Endothelial cell of umbilical vein (primary cell): ENCODE data around the gene TNKS2. TPM values are rescaled to one million over a fixed set of nuclear protein-coding genes. Genes with fewer than 3 reads are reported as not detected.

Source experiments
- BruUV-seq: library from RNA; stranded (reverse); fragments of 400-500 nt; replicated peaks from 2 replicates; lab custom pipeline; 2021; lab: Mats Ljungman, UMichigan
- CTCF ChIA-PET: fragments of 300-600, 350-600 bp; sonication (Branson Sonifier 250); formaldehyde crosslinking; loops from one replicate; lab custom pipeline; 2021; ENCODE audit warnings: antibody characterized with exemption, inconsistent platforms; lab: Charles Lee
- POLR2A ChIA-PET: fragments of 300-600, 350-600 bp; sonication (Branson Sonifier 250); formaldehyde crosslinking; loops from one replicate; lab custom pipeline; 2021; ENCODE audit warnings: antibody characterized with exemption, inconsistent platforms; lab: Charles Lee
- DNase-seq: peaks from one replicate; pipeline ENCODE4 v3.0.0-alpha.2; 2011; ENCODE audit warnings: low read depth, low spot score
- FAIRE-seq: peaks from 2 replicates; lab custom pipeline; 2011; peaks lifted over from hg19 to GRCh38; lab: Jason Lieb, UNC
- H2AFZ ChIP-seq: 2 replicates; pipeline ENCODE4 v1.6.0; 2012; ENCODE audit warnings: low read depth, low read length, control low read depth, inconsistent platforms
- H3K27ac ChIP-seq: 2 replicates; pipeline ENCODE4 v1.5.1; 2011; ENCODE audit warnings: low read depth, mild to moderate bottlenecking, control low read depth, low read length, moderate library complexity; ENCODE audit not compliant: insufficient read depth
- H3K27me3 ChIP-seq, 2 experiments: 2 replicates each; pipeline versions ENCODE4 v1.6.0 to v1.6.1; 2011; ENCODE audit warnings: low read length in 2 of 2, mixed read lengths in 1 of 2; ENCODE audit not compliant: control insufficient read depth in 2 of 2, insufficient read depth in 2 of 2
- H3K36me3 ChIP-seq, 2 experiments: 2 replicates in 1 of 2; 3 replicates in 1 of 2; pipeline ENCODE4 v1.5.1; 2011; ENCODE audit warnings: low read length in 2 of 2, mild to moderate bottlenecking in 1 of 2, moderate library complexity in 1 of 2; ENCODE audit not compliant: control insufficient read depth in 2 of 2, insufficient read depth in 2 of 2; ENCODE audit errors: extremely low read depth in 1 of 2
- H3K4me1 ChIP-seq: 3 replicates; pipeline ENCODE4 v1.5.1; 2011; ENCODE audit warnings: mild to moderate bottlenecking, low read length; ENCODE audit not compliant: control insufficient read depth, insufficient read depth; ENCODE audit errors: extremely low read depth
- H3K4me2 ChIP-seq: 2 replicates; pipeline ENCODE4 v1.6.1; 2011; ENCODE audit warnings: low read length, control low read depth, mixed read lengths; ENCODE audit not compliant: insufficient read depth
- H3K4me3 ChIP-seq, 3 experiments: fragments of 200-600 bp in 1 of 3; sonication (generic), shearing (Covaris generic) in 1 of 3; replicated peaks in 1 of 3; 2 replicates each; pipeline ENCODE4 v1.5.1; 2011 to 2016; ENCODE audit warnings: control low read depth in 3 of 3, low read length in 3 of 3, mild to moderate bottlenecking in 2 of 3, inconsistent platforms in 1 of 3, low read depth in 1 of 3, moderate library complexity in 1 of 3; ENCODE audit not compliant: insufficient read depth in 1 of 3
- H3K79me2 ChIP-seq: 2 replicates; pipeline ENCODE4 v1.6.0; 2012; ENCODE audit warnings: low read length, inconsistent platforms; ENCODE audit not compliant: control insufficient read depth, insufficient read depth
- H3K9ac ChIP-seq: replicated peaks from 2 replicates; pipeline ENCODE3; 2011; ENCODE audit warnings: low read length, control low read depth; ENCODE audit not compliant: insufficient read depth; ENCODE audit errors: extremely low read depth
- H3K9me1 ChIP-seq: replicated peaks from 3 replicates; pipeline ENCODE4 v1.6.0; 2011; ENCODE audit warnings: mild to moderate bottlenecking, low read length; ENCODE audit not compliant: control insufficient read depth, insufficient read depth; ENCODE audit errors: extremely low read depth
- H3K9me3 ChIP-seq: replicated peaks from 2 replicates; pipeline ENCODE4 v1.5.1; 2012; ENCODE audit warnings: low read length, inconsistent platforms; ENCODE audit not compliant: control insufficient read depth, insufficient read depth
- H4K20me1 ChIP-seq: replicated peaks from 2 replicates; pipeline ENCODE3; 2011; ENCODE audit warnings: mild to moderate bottlenecking, low read length; ENCODE audit not compliant: control insufficient read depth, insufficient read depth; ENCODE audit errors: extremely low read depth
- EZH2 ChIP-seq: IDR thresholded peaks from 2 replicates; pipeline ENCODE4 v1.6.1; 2012; ENCODE audit warnings: borderline replicate concordance, low read depth, mild to moderate bottlenecking, moderate library complexity, low read length, inconsistent platforms; ENCODE audit not compliant: severe bottlenecking
- FOS ChIP-seq: IDR thresholded peaks from 2 replicates; pipeline ENCODE4 v1.6.1; 2011; ENCODE audit warnings: mild to moderate bottlenecking, low read length, moderate library complexity, borderline replicate concordance; ENCODE audit not compliant: insufficient read depth
- JUN ChIP-seq: IDR thresholded peaks from 2 replicates; pipeline ENCODE4 v1.6.1; 2011; ENCODE audit warnings: borderline replicate concordance, low read depth; ENCODE audit not compliant: insufficient read length, insufficient read depth
- dilution Hi-C: fragments of 300-500 bp; cut with MboI; formaldehyde crosslinking; loops from one replicate; pipeline ENCODE4 v1.15.0; 2019; ENCODE audit warnings: low sequenced_read_pairs; ENCODE audit not compliant: extremely low pct_ligation_motif_present
- intact Hi-C: fragments of 100-400 bp; cut with micrococcal nuclease; formaldehyde crosslinking; loops from one replicate; pipeline ENCODE4 v1.10.0; 2022
- polyA plus RNA-seq, 4 experiments: library from polyadenylated mRNA; depleted of rRNA in 3 of 4; stranded (reverse) in 3 of 4; unstranded in 1 of 4; fragments of >200 nt; gene quantifications; 2 replicates each; pipeline versions ENCODE4 v1.2.1 to v1.2.3, GENCODE V29; 2011 to 2012; ENCODE audit warnings: missing spikeins in 1 of 4
- total RNA-seq: library from RNA; stranded (reverse); gene quantifications from 2 replicates; pipeline ENCODE4 v1.2.3, GENCODE V29; 2021

Gene TNKS2
- total and polyA plus RNA-seq, 2 donors (not counting 3 experiments of a cell fraction or from before 2014, with no cell fraction given) = 13.6 to 34.0 TPM

DNA sequence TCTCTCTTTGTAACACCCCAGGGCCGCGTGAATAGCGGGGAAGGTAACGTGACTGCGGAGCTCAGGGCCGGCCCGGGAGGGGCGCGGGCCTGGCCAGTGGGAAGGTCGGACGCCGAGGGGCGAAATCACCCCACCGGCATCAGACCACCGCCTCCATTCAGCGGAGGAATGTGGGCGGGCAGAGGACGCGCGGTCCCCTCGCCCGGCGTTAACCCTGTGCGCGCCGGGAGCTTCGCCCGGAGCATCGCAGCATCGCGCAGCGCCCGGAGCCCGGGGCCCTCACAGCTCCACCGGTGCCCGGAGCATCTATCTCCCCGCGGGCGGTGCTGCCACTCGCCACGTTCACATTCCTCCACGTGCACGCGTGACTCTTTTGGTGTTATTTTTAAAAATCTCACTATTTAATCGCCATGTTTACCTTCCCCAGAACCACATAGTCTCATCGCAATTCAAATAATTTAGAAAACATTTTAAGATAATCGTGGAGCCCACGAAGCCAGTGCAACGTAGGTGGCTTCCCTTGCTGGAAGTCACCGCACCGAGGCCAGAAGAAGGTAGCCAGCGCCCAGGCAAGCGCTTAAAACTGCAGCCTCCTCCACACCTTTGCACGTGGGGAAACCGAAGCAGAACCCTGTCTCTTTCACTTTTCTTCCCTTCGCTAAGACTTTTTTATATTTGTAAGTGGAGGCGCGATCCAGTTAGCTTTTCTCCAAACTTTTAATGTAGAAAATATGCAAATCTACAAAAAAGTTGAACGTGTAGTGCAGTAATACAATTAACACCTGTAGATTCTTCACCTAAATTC, 89.2 kb downstream of the TNKS2 start:
- POLR2A ChIA-PET = interaction anchor here (0.6 kb wide), 1 partner anchor 258 kb away, joined by 3 read pairs; no protein-coding TSS in a partner anchor
- Histone ChIP-seq H4K20me1 (no peaks in the 10 kb centered on the region), H2AFZ (peak overlapping the region; percentile 99), H3K36me3 (no peaks in the 10 kb centered on the region), H3K4me2 (peak overlapping the region; percentile 99), H3K27ac (no peak overlapping the region), H3K79me2 (no peaks in the 10 kb centered on the region), H3K4me3 (peak overlapping the region; percentile 48 to 86 (median 83)), H3K27me3 (no peaks in the 10 kb centered on the region), H3K4me1 (peaks cover 19% of the 10 kb centered on the region), H3K9me1 (no peaks in the 10 kb centered on the region), H3K9ac (peak overlapping the region; percentile 59), H3K9me3 (no peaks in the 10 kb centered on the region)
- CTCF ChIA-PET = interaction anchor here (0.9 to 2.0 kb wide), 5 partner anchors 21 to 129 kb away, joined by 3 to 11 read pairs (median 4); no protein-coding TSS in a partner anchor
- dilution Hi-C loops = no loop called here
- no peak for TF ChIP-seq JUN
- peak; percentile 42 for DNase-seq
- intact Hi-C loops = loop anchor here (1.0 kb wide), 2 partner anchors 15 to 89 kb away; partner anchors contain the start of gene TNKS2
- no peak for FAIRE-seq
- BruUV-seq = no TSS peak

DNA sequence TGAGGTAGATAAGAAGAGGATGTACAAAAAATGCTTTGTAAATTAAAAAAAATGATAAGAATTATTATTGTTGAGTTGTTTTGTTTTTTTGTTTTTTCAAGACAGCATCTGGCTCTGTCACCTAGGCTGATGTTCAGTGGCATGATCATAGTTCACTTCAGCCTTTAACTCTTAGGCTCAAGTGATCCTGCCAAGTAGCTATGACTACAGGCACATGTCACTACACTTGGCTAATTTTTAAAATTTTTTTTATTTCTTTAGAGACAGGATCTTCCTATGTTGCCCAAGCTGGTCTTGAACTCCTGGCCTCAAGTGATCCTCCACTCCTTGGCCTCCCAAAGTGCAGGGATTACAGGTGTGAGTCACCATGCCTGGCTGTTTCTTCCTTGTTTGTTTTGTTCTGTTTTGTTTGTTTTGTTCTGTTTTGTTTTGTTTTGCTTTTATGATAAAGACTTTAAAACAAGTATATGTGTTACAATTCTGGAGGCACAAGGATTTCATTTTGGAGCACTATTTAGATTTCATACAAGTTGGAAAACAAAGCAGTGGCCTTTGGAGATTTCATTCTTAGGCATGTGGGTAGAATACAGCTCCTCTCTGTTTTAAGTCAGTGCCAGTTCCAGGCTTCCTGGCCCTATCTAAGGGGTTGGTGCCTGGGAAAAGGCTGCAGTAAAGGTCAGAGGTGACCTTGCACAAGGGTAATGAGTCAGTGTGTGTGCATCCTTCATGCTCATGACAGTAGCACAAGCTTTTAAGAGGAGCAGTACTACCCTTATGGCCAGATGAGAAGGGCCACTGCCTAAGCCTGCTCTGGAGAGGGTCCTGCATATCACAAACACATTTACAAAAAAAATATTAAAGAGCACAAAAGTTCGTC, 93.1 kb downstream of the TNKS2 start:
- DNase-seq = peak; percentile 73
- dilution Hi-C loops = no loop called here

More for the DNA sequence above, 93.1 kb downstream of the TNKS2 start:
- ChIA-PET POLR2A (no interaction called here), CTCF (interaction anchor here (1.2 kb wide), 2 partner anchors 17 to 22 kb away, joined by 4 to 8 read pairs; partner anchors contain the start of gene FGFBP3)
- Histone ChIP-seq H4K20me1 (no peaks in the 10 kb centered on the region), H3K9me3 (no peaks in the 10 kb centered on the region), H3K4me2 (no peak overlapping the region), H3K27ac (no peak overlapping the region), H3K4me3 (no peak overlapping the region), H3K9me1 (no peaks in the 10 kb centered on the region), H3K9ac (no peak overlapping the region), H2AFZ (no peak overlapping the region), H3K36me3 (no peaks in the 10 kb centered on the region), H3K79me2 (no peaks in the 10 kb centered on the region), H3K4me1 (peaks cover 19% of the 10 kb centered on the region), H3K27me3 (no peaks in the 10 kb centered on the region)
- no peak for FAIRE-seq
- intact Hi-C loops = loop anchor here (1.0 kb wide), 1 partner anchor 11 kb away; no protein-coding TSS in a partner anchor
- TF ChIP-seq JUN (peak; percentile 52), FOS (peak; percentile 54), EZH2 (no peak)
- BruUV-seq = no TSS peak
